NOMO-1 (cell line): ENCODE measurements around the gene ADAMTS6.
"Not testable (repeated sequence)": the region's sequence is repeated elsewhere in the genome, so short reads cannot be mapped to it uniquely, and the experiment has no call there.

Experiments used
- DNase-seq, 2 experiments: peaks; one replicate each; lab custom pipeline; 2025; ENCODE audit not compliant: unreplicated experiment in 2 of 2; lab: John Stamatoyannopoulos, UW

Gene ADAMTS6

DNA sequence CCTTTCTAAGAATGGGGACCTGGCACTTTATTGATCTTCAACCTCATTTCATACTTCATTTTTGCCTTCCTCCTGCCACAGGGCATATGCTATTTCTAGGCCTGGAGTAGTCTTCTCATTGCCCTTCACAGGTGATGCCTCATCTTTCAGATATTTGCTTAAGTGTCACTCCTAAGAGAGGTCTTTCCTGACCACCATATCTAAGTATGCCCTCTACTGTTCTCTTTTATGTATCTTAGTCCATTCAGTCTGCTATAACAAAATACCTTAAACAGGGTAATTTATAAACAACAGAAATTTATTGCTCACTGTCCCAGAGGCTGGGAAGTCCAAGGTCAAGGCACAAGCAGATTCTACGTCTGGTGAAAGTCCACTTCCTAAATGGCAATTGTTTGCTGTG, 99.1 kb downstream of the ADAMTS6 start:
- DNase-seq: no peak

DNA sequence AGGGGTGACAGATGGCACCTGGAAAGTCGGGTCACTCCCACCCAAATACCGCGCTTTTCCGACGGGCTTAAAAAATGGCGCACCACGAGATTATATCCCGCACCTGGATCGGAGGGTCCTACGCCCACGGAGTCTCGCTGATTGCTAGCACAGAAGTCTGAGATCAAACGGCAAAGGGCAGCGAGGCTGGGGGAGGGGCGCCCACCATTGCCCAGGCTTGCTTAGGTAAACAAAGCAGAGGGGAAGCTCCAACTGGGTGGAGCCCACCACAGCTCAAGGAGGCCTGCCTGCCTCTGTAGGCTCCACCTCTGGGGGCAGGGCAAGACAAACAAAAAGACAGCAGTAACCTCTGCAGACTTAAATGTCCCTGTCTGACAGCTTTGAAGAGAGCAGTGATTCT, 111.2 kb downstream of the ADAMTS6 start:
- DNase-seq: not testable (repeated sequence)

DNA sequence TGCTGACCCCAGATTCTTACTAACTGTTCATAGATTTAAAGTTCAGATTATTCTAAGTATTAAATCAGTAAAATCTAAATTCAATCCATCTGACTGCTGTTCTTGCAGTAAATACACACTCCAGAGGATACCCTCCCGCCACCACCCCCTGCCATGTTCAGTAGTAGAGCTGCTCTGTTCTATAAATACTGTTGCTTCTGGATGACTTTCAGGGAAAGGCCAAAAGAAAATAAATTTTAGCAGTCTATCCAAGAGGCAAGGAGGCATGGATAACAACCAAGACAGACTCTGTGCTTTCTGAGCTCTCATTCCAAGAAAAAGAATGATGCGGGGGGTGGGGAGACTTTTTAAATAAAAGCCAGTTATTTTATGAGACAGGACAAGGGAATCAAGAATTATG, 115.1 kb downstream of the ADAMTS6 start:
- DNase-seq: no peak

DNA sequence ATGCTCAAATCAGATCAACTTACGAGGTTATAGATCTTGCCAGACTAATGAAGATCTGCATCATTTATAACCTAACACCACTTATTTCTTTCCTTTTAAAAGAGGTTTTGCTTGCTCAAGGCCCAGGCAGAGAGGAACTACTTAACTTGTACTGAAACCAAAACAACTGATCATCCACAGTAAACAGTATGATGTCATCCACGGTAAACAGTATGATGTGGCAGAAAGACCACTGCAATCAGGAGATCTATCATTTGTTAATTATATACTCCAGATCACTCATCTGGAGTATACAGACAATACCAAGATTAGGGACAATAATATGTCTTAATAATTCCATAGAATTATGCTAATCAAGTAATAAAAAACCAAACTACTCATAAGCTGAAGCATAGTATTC, 116.8 kb downstream of the ADAMTS6 start:
- DNase-seq: no peak

DNA sequence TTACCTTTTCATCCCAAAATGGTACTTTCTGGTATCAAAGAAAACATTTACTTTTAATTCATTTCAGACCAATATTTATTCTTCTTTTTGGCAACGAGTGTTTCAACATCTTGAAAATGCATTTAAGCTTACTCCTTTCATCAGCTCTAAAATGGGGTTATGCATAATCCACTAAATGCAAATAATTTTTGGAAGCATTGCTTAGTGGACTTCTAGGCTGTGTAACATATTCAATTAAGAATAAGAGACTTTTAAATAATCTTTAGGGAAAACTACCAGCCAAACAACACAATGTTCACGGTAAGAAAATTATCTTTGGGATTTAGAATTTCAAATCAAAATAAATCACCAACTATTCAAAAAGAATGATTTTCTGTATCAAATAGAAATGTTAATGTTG, 118.2 kb downstream of the ADAMTS6 start:
- DNase-seq: no peak

DNA sequence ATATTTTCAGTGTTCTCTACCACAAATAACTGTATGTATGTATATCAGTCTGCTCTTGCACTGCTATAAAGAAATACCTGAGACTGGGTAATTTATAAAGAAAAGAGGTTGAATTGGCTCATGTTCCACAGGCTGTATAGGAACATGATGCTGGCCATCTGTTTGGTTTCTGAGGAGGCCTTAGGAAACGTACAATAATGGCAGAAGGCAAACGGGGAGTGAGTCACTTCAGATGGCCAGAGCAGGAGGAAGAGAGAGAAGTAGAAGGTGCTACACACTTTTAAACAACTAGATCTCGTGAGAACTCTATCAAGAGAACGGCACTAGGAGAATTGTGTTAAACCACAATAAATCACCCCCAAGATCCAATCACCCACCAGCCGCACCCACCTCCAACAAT, 121.7 kb downstream of the ADAMTS6 start:
- no peak for DNase-seq

DNA sequence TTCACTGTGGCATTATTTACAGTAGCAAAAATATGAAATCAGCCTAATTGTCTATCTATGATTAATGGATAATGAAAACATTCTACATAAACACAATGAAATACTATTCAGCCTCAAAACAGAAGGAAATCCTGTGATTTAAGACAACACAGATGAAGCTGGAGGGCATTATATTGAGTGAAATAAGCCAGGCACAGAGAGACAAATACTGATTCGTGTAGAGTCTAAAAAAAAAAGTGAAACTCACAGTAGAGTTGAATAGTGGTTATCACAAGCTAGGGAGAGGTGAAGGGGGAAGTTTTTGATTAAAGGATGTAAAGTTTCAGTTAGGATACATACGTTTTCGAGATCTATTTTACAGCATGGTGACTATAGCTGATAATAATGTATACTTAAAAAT, 122.2 kb downstream of the ADAMTS6 start:
- no peak for DNase-seq

DNA sequence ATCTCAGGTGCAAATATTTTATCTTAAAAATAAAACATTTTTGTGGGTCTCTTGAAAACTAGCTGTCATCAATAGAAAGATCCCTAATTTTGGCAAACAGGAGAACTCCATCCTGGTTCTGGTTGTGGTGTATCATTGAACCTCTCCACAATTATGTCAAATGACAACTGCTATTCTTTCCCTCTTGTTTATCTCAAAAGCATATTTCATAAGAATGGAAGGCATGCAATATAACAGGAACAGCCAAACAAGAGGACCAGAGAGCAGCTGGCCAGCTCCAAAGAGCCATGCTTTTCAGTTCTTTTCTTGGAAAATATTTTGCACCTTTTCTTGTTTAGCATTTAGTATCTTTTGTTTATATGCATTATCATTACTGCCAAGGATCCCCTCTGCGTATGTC, 125.4 kb downstream of the ADAMTS6 start:
- DNase-seq: no peak

DNA sequence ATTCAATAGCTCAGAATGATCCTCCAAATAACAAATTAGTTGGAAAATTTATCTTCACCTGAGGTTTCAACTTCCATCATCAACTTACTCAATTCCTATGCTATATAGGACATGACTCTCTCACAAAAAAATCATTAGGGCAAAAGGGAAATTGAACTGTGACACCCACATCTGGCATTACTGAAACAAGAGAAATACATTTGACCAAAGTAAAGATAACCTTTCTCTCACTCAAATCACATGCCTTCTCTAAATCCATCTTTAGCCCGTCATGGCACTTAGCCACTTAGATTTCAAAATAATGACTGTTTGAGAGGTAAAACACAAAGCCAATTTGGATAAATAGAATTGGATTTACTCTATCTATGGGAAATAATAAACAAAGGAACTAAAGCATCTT, 126.4 kb downstream of the ADAMTS6 start:
- DNase-seq: no peak

DNA sequence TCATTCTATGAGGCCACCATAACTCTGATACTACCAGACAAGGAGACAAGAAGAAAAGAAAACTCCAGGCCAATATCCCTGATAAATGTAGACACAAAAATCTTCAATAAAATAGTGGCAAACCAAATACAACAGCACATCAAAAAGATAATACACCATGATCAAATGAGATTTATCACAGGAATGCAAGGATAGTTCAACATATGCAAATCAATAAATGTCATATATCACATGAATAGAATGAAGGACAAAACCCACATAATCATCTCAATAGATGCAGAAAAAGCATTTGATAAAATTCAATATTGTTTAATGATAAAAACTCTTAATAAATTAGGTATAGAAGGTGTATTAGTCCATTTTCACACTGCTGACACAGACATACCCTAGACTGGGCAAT, 139.9 kb downstream of the ADAMTS6 start:
- no peak for DNase-seq

DNA sequence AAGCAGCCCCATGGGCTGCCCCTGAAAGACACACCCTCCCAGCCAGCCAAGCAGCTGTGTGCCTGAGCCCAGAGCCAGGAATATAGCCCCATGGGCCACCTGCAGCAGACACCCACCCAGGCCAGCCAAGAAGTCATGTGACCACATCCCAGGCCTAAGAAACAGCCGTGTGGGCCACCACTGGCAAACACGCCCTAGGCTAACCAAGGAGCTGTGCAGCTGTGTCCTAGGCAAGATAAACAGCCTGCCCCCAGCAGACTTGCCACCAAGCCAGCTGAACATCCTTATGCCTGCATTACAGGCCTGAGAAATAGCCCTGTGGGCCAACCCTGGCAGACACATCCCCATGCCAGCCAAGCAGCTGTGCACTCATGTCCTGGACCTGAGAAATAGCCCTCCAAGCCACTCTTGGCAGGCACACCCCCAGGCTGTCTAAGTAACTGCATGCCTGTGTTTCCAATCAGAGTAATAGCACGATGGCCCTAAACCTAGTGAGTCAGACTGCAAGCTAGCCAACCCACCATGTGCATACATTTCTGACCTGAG, 143.0 kb downstream of the ADAMTS6 start:
- DNase-seq: no peak

DNA sequence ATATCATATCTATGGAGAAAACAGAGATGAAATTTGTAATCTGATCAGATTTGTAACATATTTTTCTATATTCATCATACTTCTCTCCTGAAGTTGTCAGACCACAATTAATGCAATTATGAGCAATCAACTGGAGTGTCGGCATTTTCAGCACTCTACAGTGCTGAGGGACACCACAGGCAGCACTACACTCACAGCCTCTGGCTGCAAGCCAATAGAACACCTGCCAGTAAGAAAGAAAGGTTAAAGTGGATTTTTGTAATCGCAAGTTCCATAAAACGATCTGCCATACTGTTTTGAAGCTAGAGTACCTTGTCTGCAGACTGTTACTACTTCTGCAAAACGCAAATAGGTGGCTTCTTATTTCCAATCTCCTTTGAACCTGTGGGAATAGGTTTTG, 147.6 kb downstream of the ADAMTS6 start:
- DNase-seq: no peak

DNA sequence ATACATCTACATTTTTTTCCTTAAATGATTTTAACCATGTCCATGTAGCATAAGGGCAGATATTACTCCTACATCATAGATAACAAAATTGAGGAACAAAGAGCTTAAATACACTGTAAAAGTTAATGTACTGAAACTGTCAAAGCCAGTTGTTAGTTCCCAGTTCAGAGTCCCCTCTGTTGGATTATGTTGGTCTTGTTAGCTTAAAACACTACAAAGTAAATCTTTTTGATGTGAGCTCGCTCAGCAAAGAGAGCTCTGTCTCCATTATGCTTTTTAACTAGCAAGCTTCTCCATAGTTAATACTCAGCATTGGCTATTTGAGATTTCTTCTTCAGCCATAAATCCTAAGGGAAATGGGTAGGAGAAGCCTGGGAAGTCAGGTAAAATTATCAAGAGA, 149.1 kb downstream of the ADAMTS6 start:
- no peak for DNase-seq

DNA sequence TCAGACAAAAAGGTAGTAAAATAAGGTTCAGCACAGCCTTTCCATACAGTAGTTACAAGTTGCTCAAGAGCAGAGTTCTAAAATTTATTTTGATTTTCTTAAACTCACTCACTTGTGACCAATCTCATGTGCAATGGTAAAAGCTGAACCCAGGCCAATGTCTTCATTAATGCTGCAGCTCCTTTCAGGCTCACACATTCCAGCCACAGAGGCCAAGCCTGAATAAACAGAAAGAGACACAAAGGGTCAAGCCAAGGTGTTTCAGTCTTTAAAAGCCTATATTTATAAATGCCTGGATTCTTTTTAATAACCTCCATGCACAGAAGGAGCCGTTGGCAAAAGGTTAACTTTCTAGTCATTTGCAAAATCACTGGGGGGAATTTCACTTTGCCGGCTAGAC, 152.5 kb downstream of the ADAMTS6 start:
- no peak for DNase-seq

DNA sequence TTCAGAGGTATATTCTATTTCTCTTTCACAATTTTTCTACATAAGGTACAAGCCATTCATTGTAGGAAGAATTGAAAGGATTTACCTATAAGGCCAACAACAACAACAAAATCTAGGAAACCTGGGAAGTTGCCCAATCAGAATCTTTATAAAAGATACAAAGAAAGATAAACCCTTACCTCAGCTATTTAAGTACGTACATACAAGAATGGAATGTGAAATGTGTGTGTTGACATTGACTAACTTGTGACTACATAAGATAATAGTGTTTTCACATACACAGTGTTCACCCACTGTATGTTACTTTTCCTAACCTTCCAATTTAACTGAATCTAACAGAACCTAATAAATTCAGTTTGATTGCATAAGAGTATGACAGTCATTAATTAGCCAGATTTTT, 154.1 kb downstream of the ADAMTS6 start:
- no peak for DNase-seq

DNA sequence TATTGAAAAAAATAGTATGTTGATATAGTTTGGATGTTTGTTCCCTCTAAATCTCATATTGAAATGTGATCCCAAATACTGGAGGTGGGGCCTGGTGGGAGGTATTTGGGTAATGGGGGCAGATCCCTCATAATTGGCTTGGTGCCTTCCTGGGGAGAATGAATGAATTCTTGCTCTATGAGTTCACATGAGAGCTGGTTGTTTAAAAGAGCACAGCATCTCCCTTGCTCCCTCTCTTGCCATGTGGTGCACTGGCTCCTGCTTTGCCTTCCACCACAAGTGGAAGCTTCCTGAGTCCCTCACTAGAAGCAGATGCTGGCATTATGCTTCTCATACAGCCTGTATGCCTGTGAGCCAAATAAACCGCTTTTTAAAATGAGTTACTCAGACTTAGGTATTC, 154.8 kb downstream of the ADAMTS6 start:
- DNase-seq: no peak

DNA sequence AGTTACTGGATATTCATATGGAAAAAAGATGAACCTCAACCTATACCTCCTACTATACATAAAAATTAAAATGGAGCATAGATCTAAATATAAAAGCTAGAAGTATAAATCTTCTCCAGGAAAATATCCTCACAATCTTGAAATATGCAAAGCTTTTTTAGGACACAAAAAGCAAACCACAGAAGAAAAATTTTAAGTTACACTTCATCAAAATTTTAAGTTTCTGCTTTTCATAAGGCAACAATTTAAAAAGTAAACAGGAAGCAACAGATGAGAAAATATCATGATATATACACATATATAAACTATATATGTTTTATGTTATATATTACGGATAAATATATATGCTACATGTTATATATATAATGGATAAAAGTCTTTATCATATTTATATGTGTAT, 157.5 kb downstream of the ADAMTS6 start:
- no peak for DNase-seq

DNA sequence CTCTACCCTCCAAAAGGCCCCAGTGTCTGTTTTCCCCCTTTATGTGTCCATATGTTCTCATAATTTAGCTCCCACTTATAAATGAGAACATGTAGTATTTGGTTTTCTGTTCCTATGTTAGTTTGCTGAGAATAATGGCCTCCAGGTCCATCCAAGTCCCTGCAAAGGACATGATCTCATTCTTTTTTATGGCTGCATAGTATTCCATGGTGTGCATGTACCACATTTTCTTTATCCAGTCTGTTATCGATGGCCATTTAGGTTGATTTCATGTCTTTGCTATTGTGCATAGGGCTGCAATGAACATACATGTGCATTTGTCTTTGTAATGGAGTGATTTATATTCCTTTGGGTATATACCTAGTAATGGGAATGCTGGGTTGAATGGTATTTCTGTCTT, 161.0 kb downstream of the ADAMTS6 start:
- not testable (repeated sequence) for DNase-seq

DNA sequence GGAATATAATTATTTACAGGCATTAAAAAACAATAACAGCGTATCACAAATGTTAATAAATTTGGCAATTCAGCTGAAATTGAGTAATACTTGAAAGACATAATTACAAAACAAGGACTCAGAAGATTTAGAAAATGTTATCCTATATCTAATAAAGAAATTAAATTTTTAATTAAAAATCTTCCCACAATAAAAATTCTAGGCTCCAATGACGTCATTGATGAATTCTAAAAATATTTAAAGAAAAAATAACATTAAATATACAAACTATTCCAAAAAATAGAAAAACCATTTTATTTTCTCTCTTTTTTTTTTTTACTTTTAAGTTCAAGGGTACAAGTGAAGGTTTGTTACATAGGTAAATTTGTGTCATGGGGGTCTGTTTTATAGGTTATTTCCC, 161.5 kb downstream of the ADAMTS6 start:
- no peak for DNase-seq

DNA sequence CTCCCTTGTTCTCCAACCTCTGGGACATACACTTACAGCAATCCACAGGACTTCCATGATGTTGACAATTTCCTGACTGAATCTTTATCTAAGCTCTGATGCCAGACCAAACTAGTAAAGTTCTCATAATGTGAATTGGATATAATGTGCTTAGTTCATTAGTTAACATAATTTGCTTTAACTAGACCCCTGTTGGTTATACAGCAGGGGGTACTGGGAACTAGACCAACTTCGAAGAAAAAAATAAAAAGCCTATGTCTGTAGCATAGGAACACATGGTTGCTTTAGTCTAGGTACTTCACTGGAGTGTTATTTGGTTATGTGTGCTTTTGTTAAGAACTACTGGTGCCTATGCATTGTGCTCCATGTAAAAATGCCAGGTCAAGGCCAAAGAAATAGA, 173.8 kb downstream of the ADAMTS6 start:
- DNase-seq: no peak

DNA sequence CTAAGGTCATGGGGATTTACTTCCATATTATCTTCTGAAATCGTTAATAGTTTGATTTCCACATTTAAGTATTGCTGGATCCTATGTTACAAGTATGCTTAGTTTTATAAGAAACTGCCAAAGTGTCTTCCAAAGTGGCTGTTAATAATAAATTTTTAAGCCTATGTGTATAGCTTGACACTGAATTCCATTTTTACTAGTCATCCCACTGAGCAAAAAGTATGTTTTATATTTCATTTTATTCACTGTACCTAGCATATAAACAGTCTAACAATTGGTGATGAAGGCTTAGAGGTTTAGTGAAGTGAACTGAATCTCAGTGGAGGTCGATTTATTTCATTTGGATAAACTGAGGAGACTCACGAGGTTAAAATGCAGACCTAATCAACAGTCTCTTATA, 174.6 kb downstream of the ADAMTS6 start:
- DNase-seq: no peak

DNA sequence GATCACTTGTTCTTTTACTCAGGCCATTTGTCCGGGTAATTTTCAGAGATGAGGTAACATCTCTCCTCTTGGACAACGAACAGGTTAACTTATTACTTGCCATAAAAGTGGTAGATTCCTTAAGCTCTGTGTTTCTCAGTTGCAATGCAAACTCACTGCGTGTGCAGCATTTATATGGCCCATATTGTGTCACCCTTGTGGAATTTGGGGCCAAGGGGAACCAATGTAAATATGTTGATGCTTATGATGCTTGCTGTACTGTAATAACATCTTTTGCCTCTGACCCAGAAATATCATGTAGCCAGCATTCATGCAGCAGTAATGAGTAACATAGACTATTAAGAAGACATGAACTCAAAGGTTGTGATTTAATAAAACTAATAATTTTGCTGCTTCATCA, 175.8 kb downstream of the ADAMTS6 start:
- DNase-seq: no peak

DNA sequence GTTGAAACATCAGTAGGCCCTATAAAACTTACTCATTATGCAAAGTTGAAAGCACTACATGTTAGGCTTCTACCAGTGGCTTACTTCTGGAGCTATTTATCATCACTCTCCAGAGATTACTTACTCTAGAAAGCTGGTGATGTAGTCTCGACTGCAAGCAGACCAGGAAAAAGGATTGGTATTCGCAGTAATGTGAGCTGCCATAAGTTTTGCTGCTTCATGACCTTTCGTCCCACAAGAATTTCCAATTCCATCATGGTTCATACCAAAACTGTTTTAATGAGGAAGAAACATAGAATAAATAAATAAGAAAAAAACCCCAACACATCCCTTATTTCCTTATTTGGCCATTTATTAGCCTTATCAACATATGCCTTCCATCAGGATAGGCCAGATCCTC, 181.9 kb downstream of the ADAMTS6 start:
- no peak for DNase-seq

DNA sequence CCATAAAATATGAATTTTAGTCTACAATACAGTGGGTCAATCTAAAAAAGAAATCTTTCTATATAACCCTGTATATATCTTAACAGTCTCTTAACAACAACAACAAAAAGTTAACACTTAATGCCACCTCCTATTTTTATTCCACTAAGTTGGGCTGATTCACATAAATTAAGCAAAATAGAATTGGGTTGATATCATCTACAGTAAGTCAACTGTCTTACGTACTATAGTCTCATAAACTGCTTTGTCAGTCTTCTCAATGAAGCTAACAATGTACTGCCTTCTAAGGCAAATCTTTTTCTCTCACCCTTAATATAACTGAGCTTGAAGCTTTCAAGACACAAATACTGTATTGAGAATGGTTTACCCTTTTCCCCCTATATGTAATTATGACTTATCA, 185.7 kb downstream of the ADAMTS6 start:
- DNase-seq: no peak
